ENCODE data around the gene PDE10A.

PDE10A gene

GRCh38 chr6:165653607-165654006, 9.4 kb downstream of the PDE10A start:
- DNase-seq: no peak

GRCh38 chr6:165653196-165653595, 9.8 kb downstream of the PDE10A start:
- DNase-seq: no peak

- no peak for DNase-seq
Measured at GRCh38 chr6:165652766-165653165, 10.3 kb downstream of the PDE10A start.

GRCh38 chr6:165649166-165650137, 13.6 kb downstream of the PDE10A start:
- no peak for DNase-seq

- no peak for DNase-seq
Measured at GRCh38 chr6:165647041-165647440, 16.0 kb downstream of the PDE10A start.

GRCh38 chr6:165645919-165646318, 17.1 kb downstream of the PDE10A start:
- DNase-seq: no peak

- DNase-seq: no peak
Measured at GRCh38 chr6:165644586-165645266, 18.3 kb downstream of the PDE10A start.

- DNase-seq: no peak
Measured at GRCh38 chr6:165643015-165643414, 20.0 kb downstream of the PDE10A start.

GRCh38 chr6:165641672-165642156, 21.3 kb downstream of the PDE10A start:
- no peak for DNase-seq

GRCh38 chr6:165640806-165641205, 22.2 kb downstream of the PDE10A start:
- no peak for DNase-seq

- DNase-seq: no peak
Measured at GRCh38 chr6:165638530-165638929, 24.5 kb downstream of the PDE10A start.

- DNase-seq: no peak
Measured at GRCh38 chr6:165637586-165637985, 25.5 kb downstream of the PDE10A start.

GRCh38 chr6:165636402-165637048, 26.5 kb downstream of the PDE10A start:
- no peak for DNase-seq

GRCh38 chr6:165635965-165636364, 27.1 kb downstream of the PDE10A start:
- DNase-seq: no peak

- DNase-seq: no peak
Measured at GRCh38 chr6:165634101-165634880, 28.8 kb downstream of the PDE10A start.

GRCh38 chr6:165632194-165632593, 30.8 kb downstream of the PDE10A start:
- DNase-seq: no peak

- no peak for DNase-seq
Measured at GRCh38 chr6:165630544-165630953, 32.5 kb downstream of the PDE10A start.

GRCh38 chr6:165628955-165629354, 34.1 kb downstream of the PDE10A start:
- DNase-seq: no peak

GRCh38 chr6:165627366-165627765, 35.7 kb downstream of the PDE10A start:
- DNase-seq: no peak

- no peak for DNase-seq
Measured at GRCh38 chr6:165626711-165627110, 36.3 kb downstream of the PDE10A start.

GRCh38 chr6:165624871-165625639, 38.0 kb downstream of the PDE10A start:
- no peak for DNase-seq

- DNase-seq: no peak
Measured at GRCh38 chr6:165621940-165622339, 41.1 kb downstream of the PDE10A start.

Measured in EL (cell line).